Sigmoid colon (tissue), 7 donors: ENCODE data around the gene TNFRSF9. TPM values are rescaled to one million over a fixed set of nuclear protein-coding genes. Genes with fewer than 3 reads are reported as not detected.
"Not testable (repeated sequence)": the region's sequence is repeated elsewhere in the genome, so short reads cannot be mapped to it uniquely, and the experiment has no call there.

Experiments used
- DNase-seq: peaks from one replicate; pipeline ENCODE4 v3.0.0-alpha.2; 2019
- H3K27ac ChIP-seq, 4 donors: fragments of 200-600 bp; sonication (generic); one replicate each; pipeline ENCODE4 v1.5.1; 2016 to 2019; ENCODE audit warnings: mild to moderate bottlenecking in 1 of 4
- H3K27me3 ChIP-seq, 3 donors: fragments of 200-600 bp; sonication (generic); one replicate each; pipeline ENCODE4 v1.5.1; 2019; ENCODE audit warnings: mild to moderate bottlenecking in 1 of 3
- H3K36me3 ChIP-seq, 4 donors: fragments of 200-600 bp; sonication (generic); one replicate each; pipeline ENCODE4 v1.5.1; 2016 to 2019
- H3K4me1 ChIP-seq, 4 donors: fragments of 200-600 bp; sonication (generic); one replicate each; pipeline ENCODE4 v1.5.1; 2017 to 2019
- H3K4me3 ChIP-seq, 4 donors: fragments of 200-600 bp; sonication (generic); one replicate each; pipeline ENCODE4 v1.5.1; 2017 to 2019; ENCODE audit warnings: mild to moderate bottlenecking in 2 of 4, moderate library complexity in 1 of 4
- H3K9me3 ChIP-seq, 4 donors: fragments of 200-600 bp in 3 of 4; sonication (generic) in 3 of 4; one replicate each; pipeline versions ENCODE4 v1.5.1 to v1.6.1; 2013 to 2019
- EP300 ChIP-seq, 4 donors: sonication (generic); formaldehyde crosslinking; IDR thresholded peaks; one replicate each; pipeline ENCODE4 v1.6.1; 2017; ENCODE audit warnings: antibody characterized with exemption in 4 of 4
- POLR2A ChIP-seq, 2 donors: fragments of 450-650 bp; IDR thresholded peaks; one replicate each; pipeline ENCODE4 v1.6.1; 2016; ENCODE audit warnings: antibody characterized with exemption in 2 of 2, mild to moderate bottlenecking in 2 of 2, moderate library complexity in 2 of 2
- POLR2AphosphoS5 ChIP-seq, 4 donors: sonication (generic); formaldehyde crosslinking; IDR thresholded peaks; one replicate each; pipeline ENCODE4 v1.6.1; 2017; ENCODE audit warnings: antibody characterized with exemption in 4 of 4
- WGBS, 2 donors: extraction: QIAGEN DNeasy Blood & Tissue Kit; methylation state at CpG; one replicate each; pipeline ENCODE4 v1.1.7; 2013; 5-methylcytosine and 5-hydroxymethylcytosine counted together
- intact Hi-C: fragments of 100-400 bp; cut with DNase I; formaldehyde crosslinking; loops from one replicate; pipeline ENCODE4 v1.15.1; 2023
- polyA plus RNA-seq, 3 donors: library from polyadenylated mRNA; stranded (reverse); fragments of 200-250 nt; gene quantifications; one replicate each; pipeline ENCODE4 v1.2.3, GENCODE V29; 2013
- total RNA-seq, 4 donors: library from RNA; depleted of rRNA; stranded (reverse); fragments of >200 nt; gene quantifications; one replicate each; pipeline ENCODE4 v1.1.0, GENCODE V29; 2016
- TF ChIP-seq, protein P1 (sequence below), 4 experiments: fragments of 450-650 bp in 3 of 4; fragments of 200-600 bp in 1 of 4; IDR thresholded peaks; one replicate each; pipeline ENCODE4 v1.5.1; 2016 to 2019; ENCODE audit warnings: antibody characterized with exemption in 4 of 4, mild to moderate bottlenecking in 3 of 4, moderate library complexity in 2 of 4
- donor health status: healthy with polysubstance abuse.
- donor health status: Bipolar disorder and iron deficiency.
- donor health status: healthy.

TNFRSF9 gene
- total and polyA plus RNA-seq, 7 donors: 1.2 to 1.7 TPM; not detected in 5

- no peak overlapping the region for H3K4me3 ChIP-seq
- 93 to 94% methylated on average over 7 of the region's 7 CpGs for WGBS, 2 donors
- intact Hi-C loops: no loop called here
These were observed 18.8 kb downstream of the TNFRSF9 start for GRCh38 chr1:7921796-7922195.

DNA sequence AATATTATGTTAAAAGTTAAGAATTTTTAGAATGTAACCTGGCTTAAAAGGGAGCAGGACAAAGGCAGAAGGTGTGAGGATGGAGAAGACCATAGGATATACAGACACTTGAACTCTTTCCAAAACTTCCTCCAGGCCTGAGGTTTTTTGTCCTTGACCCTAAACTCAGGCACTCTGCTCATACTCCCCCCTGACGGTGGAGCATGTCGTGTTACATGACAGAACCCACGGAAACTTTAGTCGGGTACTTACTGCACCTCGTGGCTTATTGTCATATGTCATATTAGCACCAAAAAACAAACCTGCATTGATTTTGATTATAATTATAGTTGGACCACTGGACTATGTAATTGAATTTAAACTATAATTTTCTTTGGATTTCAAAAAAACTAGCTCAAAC lies 20.8 kb downstream of the TNFRSF9 start:
- Histone ChIP-seq H3K27ac (no peak overlapping the region), H3K4me1 (no peaks in the 10 kb centered on the region), H3K27me3 (peaks cover 0 to 6% (median 0%) of the 10 kb centered on the region in 3 donors), H3K36me3 (no peaks in the 10 kb centered on the region), H3K4me3 (no peak overlapping the region), H3K9me3 (no peaks in the 10 kb centered on the region)
- DNase-seq: no peak
- WGBS, 2 donors: 83 to 89% methylated on average over 5 of the region's 5 CpGs
- TF ChIP-seq EP300 (IDR thresholded peaks at IDR 0.05) (no peak), POLR2AphosphoS5 (IDR thresholded peaks at IDR 0.05) (no peak)
- TF ChIP-seq, protein P1, sequence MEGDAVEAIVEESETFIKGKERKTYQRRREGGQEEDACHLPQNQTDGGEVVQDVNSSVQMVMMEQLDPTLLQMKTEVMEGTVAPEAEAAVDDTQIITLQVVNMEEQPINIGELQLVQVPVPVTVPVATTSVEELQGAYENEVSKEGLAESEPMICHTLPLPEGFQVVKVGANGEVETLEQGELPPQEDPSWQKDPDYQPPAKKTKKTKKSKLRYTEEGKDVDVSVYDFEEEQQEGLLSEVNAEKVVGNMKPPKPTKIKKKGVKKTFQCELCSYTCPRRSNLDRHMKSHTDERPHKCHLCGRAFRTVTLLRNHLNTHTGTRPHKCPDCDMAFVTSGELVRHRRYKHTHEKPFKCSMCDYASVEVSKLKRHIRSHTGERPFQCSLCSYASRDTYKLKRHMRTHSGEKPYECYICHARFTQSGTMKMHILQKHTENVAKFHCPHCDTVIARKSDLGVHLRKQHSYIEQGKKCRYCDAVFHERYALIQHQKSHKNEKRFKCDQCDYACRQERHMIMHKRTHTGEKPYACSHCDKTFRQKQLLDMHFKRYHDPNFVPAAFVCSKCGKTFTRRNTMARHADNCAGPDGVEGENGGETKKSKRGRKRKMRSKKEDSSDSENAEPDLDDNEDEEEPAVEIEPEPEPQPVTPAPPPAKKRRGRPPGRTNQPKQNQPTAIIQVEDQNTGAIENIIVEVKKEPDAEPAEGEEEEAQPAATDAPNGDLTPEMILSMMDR (IDR thresholded peaks at IDR 0.05): no peak
- intact Hi-C loops: no loop called here

More at GRCh38 chr1:7921796-7922195, 18.8 kb downstream of the TNFRSF9 start:
- Histone ChIP-seq H3K9me3 (no peaks in the 10 kb centered on the region), H3K27ac (no peak overlapping the region), H3K4me1 (no peaks in the 10 kb centered on the region), H3K36me3 (no peaks in the 10 kb centered on the region), H3K27me3 (peaks cover 0 to 16% (median 3%) of the 10 kb centered on the region in 3 donors)
- DNase-seq: no peak
- TF ChIP-seq EP300 (IDR thresholded peaks at IDR 0.05) (no peak), POLR2A (IDR thresholded peaks at IDR 0.05) (no peak), POLR2AphosphoS5 (IDR thresholded peaks at IDR 0.05) (no peak)
- TF ChIP-seq, protein P1 (IDR thresholded peaks at IDR 0.05): no peak

GRCh38 chr1:7917971-7918370 lies 22.7 kb downstream of the TNFRSF9 start:
- DNase-seq, intact Hi-C loops, H3K9me3 ChIP-seq, H3K4me1 ChIP-seq, H3K4me3 ChIP-seq, H3K27ac ChIP-seq, H3K36me3 ChIP-seq, H3K27me3 ChIP-seq: not testable (repeated sequence)
- 79 to 86% methylated on average over 5 of the region's 5 CpGs for WGBS, 2 donors

GRCh38 chr1:7916501-7916830 lies 24.2 kb downstream of the TNFRSF9 start:
- no peak overlapping the region for H3K27ac ChIP-seq
- WGBS, 2 donors: 86 to 91% methylated on average over 2 of the region's 2 CpGs
- H3K4me1 ChIP-seq: no peaks in the 10 kb centered on the region
- no peak overlapping the region for H3K4me3 ChIP-seq
- H3K27me3 ChIP-seq: peaks cover 0 to 6% (median 0%) of the 10 kb centered on the region in 3 donors
- no peaks in the 10 kb centered on the region for H3K36me3 ChIP-seq
- no peak for DNase-seq
- TF ChIP-seq, protein P1 (IDR thresholded peaks at IDR 0.05): no peak
- TF ChIP-seq POLR2AphosphoS5 (IDR thresholded peaks at IDR 0.05): no peak
- TF ChIP-seq POLR2A (IDR thresholded peaks at IDR 0.05): no peak
- TF ChIP-seq EP300 (IDR thresholded peaks at IDR 0.05): no peak
- intact Hi-C loops: no loop called here
- H3K9me3 ChIP-seq: no peaks in the 10 kb centered on the region

DNA sequence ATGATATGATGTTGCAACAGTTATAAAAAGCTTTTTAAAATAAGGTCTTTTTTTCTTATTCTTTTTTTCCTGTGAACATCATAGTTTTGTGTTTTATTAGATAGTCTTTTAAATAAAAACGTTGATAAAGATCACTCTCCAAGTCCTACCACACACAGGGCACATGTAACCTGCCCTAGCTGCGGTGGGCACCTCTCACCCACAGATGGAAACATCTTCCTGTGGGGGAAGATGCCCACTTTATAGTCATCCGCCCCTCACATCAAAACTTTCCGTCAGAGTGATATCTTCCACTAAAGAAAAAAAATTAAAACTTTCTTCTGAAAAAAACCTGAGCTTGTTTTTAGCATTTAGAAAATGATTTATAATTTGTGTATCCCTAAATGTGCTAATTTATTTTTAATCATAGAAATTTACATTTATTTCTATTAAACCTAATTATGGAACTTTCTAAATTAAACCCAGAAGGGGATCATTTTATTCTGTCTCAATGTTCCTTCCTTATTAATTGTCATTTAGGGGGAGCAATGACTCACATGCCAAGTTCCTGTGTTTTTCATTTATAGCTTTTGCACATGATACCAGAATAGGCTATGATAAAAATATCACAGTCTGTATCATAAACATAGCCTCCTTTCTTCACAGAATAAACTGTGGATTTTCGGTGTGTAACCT lies 24.7 kb downstream of the TNFRSF9 start:
- Histone ChIP-seq H3K27me3 (peaks cover 0 to 6% (median 0%) of the 10 kb centered on the region in 3 donors), H3K9me3 (no peaks in the 10 kb centered on the region), H3K4me3 (no peak overlapping the region), H3K36me3 (no peaks in the 10 kb centered on the region), H3K27ac (no peak overlapping the region), H3K4me1 (no peaks in the 10 kb centered on the region)
- DNase-seq: no peak
- intact Hi-C loops: no loop called here
- WGBS, 2 donors: 63 to 72% methylated on average over 5 of the region's 5 CpGs
- TF ChIP-seq POLR2A (IDR thresholded peaks at IDR 0.05) (no peak), EP300 (IDR thresholded peaks at IDR 0.05) (no peak), POLR2AphosphoS5 (IDR thresholded peaks at IDR 0.05) (no peak)
